HFF-Myc (cell line): ENCODE data around the gene KEL.

Source experiments
- DNase-seq: peaks from one replicate; pipeline ENCODE4 v3.0.0-alpha.2; 2011; ENCODE audit warnings: low read depth; ENCODE audit errors: extremely low read depth
- H3K4me3 ChIP-seq: replicated peaks from 2 replicates; pipeline ENCODE4 v1.5.1; 2011; ENCODE audit warnings: low read depth, mild to moderate bottlenecking, control low read depth, low read length
- CTCF ChIP-seq: IDR thresholded peaks from 2 replicates; pipeline ENCODE4 v1.5.1; 2012; ENCODE audit warnings: mild to moderate bottlenecking, low read depth, low read length, control low read depth; ENCODE audit errors: missing control alignments

KEL gene

GRCh38 chr7:142932386-142933091 is 29.6 kb downstream of the KEL start:
- no peak for TF ChIP-seq CTCF
- H3K4me3 ChIP-seq, result no peak overlapping the region

GRCh38 chr7:142930126-142930730 is 31.9 kb downstream of the KEL start:
- no peak for DNase-seq
- no peak for TF ChIP-seq CTCF
- H3K4me3 ChIP-seq, result no peak overlapping the region

More at GRCh38 chr7:142932386-142933091, 29.6 kb downstream of the KEL start:
- no peak for DNase-seq

- no peak for DNase-seq
- no peak overlapping the region for H3K4me3 ChIP-seq
- no peak for TF ChIP-seq CTCF
Observed at GRCh38 chr7:142927949-142928348, 34.2 kb downstream of the KEL start.

- H3K4me3 ChIP-seq, result no peak overlapping the region
- TF ChIP-seq CTCF, result no peak
- no peak for DNase-seq
Observed at GRCh38 chr7:142927085-142927745, 34.9 kb downstream of the KEL start.

GRCh38 chr7:142925413-142925812 is 36.8 kb downstream of the KEL start:
- TF ChIP-seq CTCF, result no peak
- H3K4me3 ChIP-seq, result no peak overlapping the region
- DNase-seq, result no peak

GRCh38 chr7:142923391-142923790 is 38.8 kb downstream of the KEL start:
- no peak overlapping the region for H3K4me3 ChIP-seq
- no peak for TF ChIP-seq CTCF
- no peak for DNase-seq
